T-helper 2 cell treated with Interferon-gamma antibody and Interleukin-4, amounts not matched to agents 100 ng/mL and 5 ng/mL, for 36 hours (primary cell): ENCODE data around the gene CYP2R1. TPM values are rescaled to one million over a fixed set of nuclear protein-coding genes. Genes with fewer than 3 reads are reported as not detected.
"Not testable (repeated sequence)": the region's sequence is repeated elsewhere in the genome, so short reads cannot be mapped to it uniquely, and the experiment has no call there.

ENCODE experiments used
- intact Hi-C: fragments of 100-400 bp; cut with micrococcal nuclease; formaldehyde crosslinking; loops from one replicate; pipeline ENCODE4 v1.15.1; 2023
- total RNA-seq: library from RNA; stranded (reverse); gene quantifications from 2 replicates; pipeline ENCODE4 v1.2.3, GENCODE V29; 2022

Gene CYP2R1
- total RNA-seq, 1 donor from 2014 or later, result 15.3 TPM

DNA sequence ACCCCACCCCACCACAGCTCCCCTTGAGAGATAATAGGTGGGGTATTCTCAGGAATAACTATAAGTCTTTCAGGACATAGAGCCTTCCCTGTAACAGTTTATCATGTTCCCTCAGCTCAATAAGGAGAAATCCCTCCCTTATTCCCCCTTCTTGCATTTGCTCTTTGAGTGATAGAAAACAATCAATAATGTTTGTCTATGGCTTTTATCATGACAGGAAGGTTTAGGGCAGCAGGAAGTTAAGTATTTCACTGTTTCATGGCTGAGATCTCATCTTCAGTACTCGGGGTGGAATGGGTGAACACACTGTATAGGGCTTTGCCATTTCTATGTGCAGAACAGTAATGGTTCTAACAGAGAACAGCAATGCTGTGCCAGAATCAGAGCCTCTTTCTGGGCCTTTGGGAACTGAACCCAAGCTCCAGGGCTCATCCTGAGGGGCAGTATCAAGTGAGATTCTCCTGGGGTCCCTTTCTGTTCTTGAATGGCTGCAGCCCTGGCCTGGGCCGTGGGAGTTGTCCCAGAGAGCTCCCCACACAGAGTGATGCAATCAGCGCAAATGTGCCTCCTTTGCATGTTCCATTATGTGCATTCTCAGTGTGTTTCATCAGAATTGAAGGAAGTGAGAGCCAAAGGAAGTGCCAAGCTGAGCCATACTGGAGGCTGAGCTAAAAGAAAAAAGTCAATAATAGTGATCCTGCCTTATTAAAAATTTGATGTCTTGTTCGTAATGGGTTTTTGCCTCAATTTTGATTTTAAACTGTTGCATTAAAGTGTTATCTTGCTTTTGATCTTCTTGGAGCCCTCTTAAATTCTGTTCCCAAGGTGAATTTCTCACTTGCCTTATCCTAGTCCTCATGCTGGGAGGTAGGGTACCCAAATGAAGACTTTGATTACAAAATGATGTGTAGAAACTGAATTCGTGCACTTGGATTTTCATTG lies 2.9 kb upstream of the CYP2R1 start:
- intact Hi-C loops, result loop anchor here (5.0 kb wide), 2 partner anchors 88 to 1842 kb away; partner anchors contain the start of gene C11orf58

DNA sequence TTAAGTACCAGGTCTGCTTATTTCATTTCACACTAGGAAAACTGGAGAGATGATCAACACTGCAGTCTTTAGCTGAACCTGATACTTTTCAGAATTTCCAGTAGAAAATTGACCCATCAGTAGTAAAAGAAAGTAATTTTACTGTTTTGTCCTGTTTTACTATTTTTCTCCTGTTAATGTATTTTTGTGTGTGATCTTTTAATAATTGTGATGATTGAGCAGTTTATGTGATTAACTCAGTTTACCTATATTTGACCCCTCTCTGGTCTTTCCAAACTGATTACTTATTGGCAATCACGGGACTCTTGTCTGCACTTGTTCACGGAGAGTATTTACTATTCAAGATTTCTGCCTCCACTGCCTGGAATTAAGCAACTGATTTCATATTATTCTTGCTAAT lies 546 bp upstream of the CYP2R1 start:
- intact Hi-C loops, result loop anchor here (1.0 to 5.0 kb wide), 4 partner anchors 12 to 1845 kb away; partner anchors contain the start of genes C11orf58 and COPB1

GRCh38 chr11:14891143-14892035 lies 642 bp downstream of the CYP2R1 start:
- intact Hi-C loops, result loop anchor here (1.0 to 5.0 kb wide), 8 partner anchors 13 to 1846 kb away; partner anchors contain the start of genes C11orf58, COPB1, PDE3B and PSMA1

- intact Hi-C loops, result no loop called here
Observed at GRCh38 chr11:14886513-14886912, 5.5 kb downstream of the CYP2R1 start.

- intact Hi-C loops, result no loop called here
Observed at GRCh38 chr11:14884667-14885273, 7.3 kb downstream of the CYP2R1 start.

DNA sequence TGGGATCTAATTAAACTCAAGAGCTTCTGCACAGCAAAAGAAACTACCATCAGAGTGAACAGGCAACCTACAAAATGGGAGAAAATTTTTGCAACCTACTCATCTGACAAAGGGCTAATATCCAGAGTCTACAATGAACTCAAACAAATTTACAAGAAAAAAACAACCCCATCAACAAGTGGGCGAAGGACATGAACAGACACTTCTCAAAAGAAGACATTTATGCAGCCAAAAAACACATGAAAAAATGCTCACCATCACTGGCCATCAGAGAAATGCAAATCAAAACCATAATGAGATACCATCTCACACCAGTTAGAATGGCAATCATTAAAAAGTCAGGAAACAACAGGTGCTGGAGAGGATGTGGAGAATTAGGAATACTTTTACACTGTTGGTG lies 8.3 kb downstream of the CYP2R1 start:
- intact Hi-C loops, result not testable (repeated sequence)

DNA sequence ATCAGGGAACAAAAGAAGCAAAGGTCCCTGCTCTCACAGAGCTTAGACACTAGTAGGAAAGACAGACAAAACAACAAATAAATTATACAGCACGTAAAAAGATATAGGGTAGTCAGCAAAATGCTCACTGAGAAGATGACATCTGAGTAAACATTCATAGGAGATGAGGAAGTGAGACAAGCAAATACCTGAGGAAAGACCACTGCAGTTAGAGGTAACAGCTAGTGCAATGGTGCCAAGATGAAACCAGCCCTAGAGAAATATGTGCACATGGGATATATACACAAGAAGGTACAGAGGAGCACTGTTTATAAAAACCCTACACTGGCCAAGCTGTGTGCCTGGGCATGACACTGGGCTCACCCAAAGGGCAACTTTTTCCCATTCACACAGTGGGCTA lies 9.8 kb downstream of the CYP2R1 start:
- intact Hi-C loops, result no loop called here

GRCh38 chr11:14881576-14882193 lies 10.3 kb downstream of the CYP2R1 start:
- intact Hi-C loops, result no loop called here

DNA sequence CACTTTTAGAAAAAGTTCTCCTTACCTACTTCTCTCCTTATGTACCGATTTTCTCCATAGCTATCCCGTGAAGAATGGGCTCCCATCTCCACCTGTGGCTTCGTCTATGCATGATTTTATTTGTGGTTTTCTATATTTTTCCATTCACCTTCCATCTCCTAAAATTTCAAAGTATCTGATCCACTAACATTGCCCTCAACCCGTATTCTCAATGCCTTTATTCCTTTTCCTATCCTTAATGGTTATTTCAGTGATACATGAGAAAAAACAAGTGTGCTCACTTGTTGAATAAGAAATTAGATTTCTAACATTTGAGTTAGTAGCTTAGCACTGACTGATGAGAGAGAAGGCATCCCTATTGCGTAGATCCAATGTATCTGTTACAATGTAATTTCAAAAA lies 16.9 kb downstream of the CYP2R1 start:
- intact Hi-C loops, result no loop called here

- intact Hi-C loops, result no loop called here
Observed at GRCh38 chr11:14873632-14874031, 18.4 kb downstream of the CYP2R1 start.

DNA sequence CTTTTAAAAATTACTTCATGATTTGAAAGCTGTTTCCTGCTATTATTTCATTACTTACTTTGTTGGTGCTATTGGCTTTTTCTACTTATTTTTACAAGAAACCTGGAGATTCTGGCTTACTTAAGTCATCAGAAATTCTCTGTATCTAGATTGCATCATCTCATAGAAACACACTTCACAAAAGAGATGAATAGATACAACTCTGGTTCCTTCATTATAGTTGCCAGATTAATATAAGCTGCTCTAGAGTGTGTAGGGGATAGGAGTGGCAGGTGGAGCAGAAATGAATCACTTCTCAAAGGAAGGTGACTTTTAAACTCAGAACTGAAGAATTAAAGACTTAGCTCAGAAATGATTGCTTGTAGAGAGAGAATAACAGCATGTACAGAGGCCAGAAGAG lies 20.0 kb downstream of the CYP2R1 start:
- intact Hi-C loops, result no loop called here

GRCh38 chr11:14863775-14864174 lies 28.3 kb downstream of the CYP2R1 start:
- intact Hi-C loops, result not testable (repeated sequence)

DNA sequence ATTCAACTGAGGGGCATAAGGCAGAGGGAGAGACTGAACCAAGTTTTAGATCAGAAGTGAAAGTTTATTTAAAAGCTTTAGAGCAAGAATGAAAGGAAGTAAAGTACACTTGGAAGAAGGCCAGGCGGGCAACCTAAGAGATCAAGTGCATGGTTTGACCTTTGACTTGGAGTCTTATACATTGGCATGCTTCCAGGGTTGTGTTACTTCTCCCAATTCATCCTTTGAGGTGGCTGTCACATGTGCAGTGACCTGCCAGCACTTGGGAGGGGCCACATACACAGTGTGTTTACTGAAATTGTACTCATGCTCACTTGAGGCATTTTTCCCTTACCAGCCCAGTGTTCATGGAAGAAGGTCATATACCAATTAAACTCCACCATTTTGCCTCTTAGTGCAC lies 30.4 kb downstream of the CYP2R1 start:
- intact Hi-C loops, result no loop called here

- intact Hi-C loops, result no loop called here
Observed at GRCh38 chr11:14860511-14860910, 31.5 kb downstream of the CYP2R1 start.

GRCh38 chr11:14858404-14858803 lies 33.6 kb downstream of the CYP2R1 start:
- intact Hi-C loops, result no loop called here

GRCh38 chr11:14857621-14858020 lies 34.4 kb downstream of the CYP2R1 start:
- intact Hi-C loops, result no loop called here

DNA sequence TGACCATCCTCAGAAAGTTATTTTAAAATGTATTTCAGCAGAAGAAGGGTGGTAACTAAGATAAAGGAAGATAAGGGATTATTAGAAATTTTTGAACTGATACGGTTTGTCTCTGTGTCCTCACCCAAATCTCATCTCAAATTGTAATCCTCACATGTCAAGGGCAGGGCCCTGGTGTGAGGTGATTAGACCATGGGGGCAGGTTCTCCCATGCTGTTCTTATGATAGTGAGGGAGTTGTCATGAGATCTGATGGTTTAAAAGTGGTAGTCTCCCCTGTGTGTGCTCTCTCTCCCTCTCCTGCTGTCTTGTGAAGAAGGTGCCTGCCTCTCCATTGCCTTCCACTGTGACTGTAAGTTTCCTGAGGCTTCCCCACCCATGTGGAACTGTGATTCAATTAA lies 36.1 kb downstream of the CYP2R1 start:
- intact Hi-C loops, result no loop called here

DNA sequence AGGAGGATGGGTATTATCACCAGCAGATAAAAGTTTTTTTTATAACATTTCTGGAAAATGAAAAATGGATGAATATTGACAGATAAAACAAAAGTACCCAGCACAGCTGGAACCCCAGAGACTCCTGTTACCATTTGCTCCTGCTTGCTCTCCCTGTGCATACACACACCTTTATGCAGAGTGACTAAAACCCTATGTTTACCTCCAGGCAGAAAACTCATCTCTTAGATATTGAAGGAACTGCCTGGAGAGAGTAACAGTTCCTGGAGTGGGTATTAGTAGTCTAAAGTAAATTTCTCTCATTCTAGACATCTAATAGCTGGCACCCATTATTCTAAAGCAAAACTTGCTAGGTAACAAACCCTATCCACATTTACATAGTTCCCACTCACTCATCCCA lies 38.0 kb downstream of the CYP2R1 start:
- intact Hi-C loops, result no loop called here

DNA sequence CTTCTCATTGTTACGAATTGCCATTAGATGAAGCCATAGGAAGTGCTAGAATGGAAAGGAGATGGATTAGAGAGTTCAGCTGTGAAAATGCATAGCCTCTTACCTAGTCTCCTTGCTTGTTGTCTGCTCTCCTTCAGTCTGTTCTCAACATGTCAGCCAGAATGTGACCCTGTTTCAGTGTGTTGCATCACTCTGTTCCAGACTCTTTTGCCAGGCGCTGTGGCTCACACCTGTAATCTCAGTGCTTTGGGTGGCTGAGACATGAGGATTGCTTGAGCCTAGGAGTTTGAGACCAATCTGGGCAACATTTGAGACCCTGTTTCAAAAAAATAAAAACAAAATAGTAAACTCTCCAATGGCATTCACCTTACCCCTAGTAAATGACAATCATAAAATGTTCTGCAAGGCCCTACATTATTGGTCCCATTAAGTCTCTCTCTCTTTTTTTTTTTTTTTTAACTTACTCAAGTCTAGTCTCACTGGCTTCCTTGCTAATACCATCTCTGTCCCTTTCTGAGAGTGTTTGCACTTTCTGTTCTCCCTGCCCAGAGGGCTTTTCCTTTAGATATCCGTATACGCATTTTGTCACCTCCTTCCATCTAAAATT lies 39.4 kb downstream of the CYP2R1 start:
- intact Hi-C loops, result no loop called here

DNA sequence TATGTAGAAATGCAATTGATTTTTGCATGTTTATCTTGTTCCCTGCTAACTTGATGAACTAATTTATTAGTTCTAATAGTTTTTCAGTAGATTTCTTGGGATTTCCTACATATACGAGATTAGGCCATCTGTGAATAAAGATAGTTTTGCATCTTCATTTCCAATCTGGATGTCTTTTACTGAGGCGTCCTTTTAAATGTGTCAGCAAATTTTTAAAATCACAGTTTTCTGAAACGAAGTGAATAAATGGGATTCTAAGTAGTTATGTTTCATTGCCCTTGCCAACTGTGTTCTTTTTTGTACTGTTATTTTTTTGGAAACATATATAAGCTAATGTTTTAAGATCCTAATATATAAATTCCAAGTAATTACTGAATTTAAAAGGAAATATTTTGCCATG lies 50.0 kb downstream of the CYP2R1 start:
- intact Hi-C loops, result no loop called here
